Measurements from ENCODE around the gene HMGB3.

HMGB3 gene

GRCh38 chrX:150941580-150941979, 41.6 kb upstream of the HMGB3 start:
- H3K27me3 ChIP-seq (ENCODE audit: insufficient read depth, low read length, poor library complexity): no peaks in the 10 kb centered on the region
- H3K4me2 ChIP-seq (ENCODE audit: insufficient read depth, low read length): no peak overlapping the region
- no peak for TF ChIP-seq CTCF (IDR thresholded peaks at IDR 0.05; ENCODE audit: borderline replicate concordance, extremely low read depth, low read length, poor library complexity, severe bottlenecking)
- TF ChIP-seq EZH2 (IDR thresholded peaks at IDR 0.05; ENCODE audit: borderline replicate concordance, low read depth, low read length, severe bottlenecking): no peak
- H3K36me3 ChIP-seq (ENCODE audit: insufficient read depth, low read length): no peaks in the 10 kb centered on the region
- no peak overlapping the region for H3K9ac ChIP-seq (ENCODE audit: low read depth, low read length)
- H2AFZ ChIP-seq (ENCODE audit: low read depth, low read length): no peak overlapping the region
- H3K9me3 ChIP-seq (ENCODE audit: insufficient read depth, low read length, severe bottlenecking): no peaks in the 10 kb centered on the region
- no peak overlapping the region for H3K4me3 ChIP-seq (ENCODE audit: low read depth in 1 of 2, low read length in 2 of 2)
- no peak overlapping the region for H3K27ac ChIP-seq (ENCODE audit: low read length)
- no peak for ATAC-seq (ENCODE audit: insufficient read depth, low read depth)
- DNase-seq: no peak
- no peaks in the 10 kb centered on the region for H3K4me1 ChIP-seq (ENCODE audit: insufficient read depth, low read length)
- no peaks in the 10 kb centered on the region for H4K20me1 ChIP-seq (ENCODE audit: insufficient read depth, low read length)
- no peaks in the 10 kb centered on the region for H3K79me2 ChIP-seq (ENCODE audit: insufficient read depth, low read length)

GRCh38 chrX:150942942-150943594, 40.1 kb upstream of the HMGB3 start:
- H4K20me1 ChIP-seq (ENCODE audit: insufficient read depth, low read length): no peaks in the 10 kb centered on the region
- no peak overlapping the region for H3K4me2 ChIP-seq (ENCODE audit: insufficient read depth, low read length)
- H3K27ac ChIP-seq (ENCODE audit: low read length): no peak overlapping the region
- H3K36me3 ChIP-seq (ENCODE audit: insufficient read depth, low read length): no peaks in the 10 kb centered on the region
- no peaks in the 10 kb centered on the region for H3K27me3 ChIP-seq (ENCODE audit: insufficient read depth, low read length, poor library complexity)
- H3K4me3 ChIP-seq (ENCODE audit: low read depth in 1 of 2, low read length in 2 of 2): no peak overlapping the region
- no peak for TF ChIP-seq CTCF (IDR thresholded peaks at IDR 0.05; ENCODE audit: borderline replicate concordance, extremely low read depth, low read length, poor library complexity, severe bottlenecking)
- no peak for TF ChIP-seq EZH2 (IDR thresholded peaks at IDR 0.05; ENCODE audit: borderline replicate concordance, low read depth, low read length, severe bottlenecking)
- H3K79me2 ChIP-seq (ENCODE audit: insufficient read depth, low read length): no peaks in the 10 kb centered on the region
- H3K4me1 ChIP-seq (ENCODE audit: insufficient read depth, low read length): no peaks in the 10 kb centered on the region
- H2AFZ ChIP-seq (ENCODE audit: low read depth, low read length): no peak overlapping the region
- H3K9ac ChIP-seq (ENCODE audit: low read depth, low read length): no peak overlapping the region
- ATAC-seq (ENCODE audit: insufficient read depth, low read depth): no peak
- no peak for DNase-seq
- no peaks in the 10 kb centered on the region for H3K9me3 ChIP-seq (ENCODE audit: insufficient read depth, low read length, severe bottlenecking)

- Histone ChIP-seq H3K36me3 (ENCODE audit: insufficient read depth, low read length) (no peaks in the 10 kb centered on the region), H3K4me3 (ENCODE audit: low read depth in 1 of 2, low read length in 2 of 2) (no peak overlapping the region), H2AFZ (ENCODE audit: low read depth, low read length) (no peak overlapping the region), H3K9ac (ENCODE audit: low read depth, low read length) (no peak overlapping the region), H4K20me1 (ENCODE audit: insufficient read depth, low read length) (no peaks in the 10 kb centered on the region), H3K79me2 (ENCODE audit: insufficient read depth, low read length) (no peaks in the 10 kb centered on the region), H3K27me3 (ENCODE audit: insufficient read depth, low read length, poor library complexity) (no peaks in the 10 kb centered on the region), H3K4me2 (ENCODE audit: insufficient read depth, low read length) (no peak overlapping the region), H3K9me3 (ENCODE audit: insufficient read depth, low read length, severe bottlenecking) (no peaks in the 10 kb centered on the region), H3K4me1 (ENCODE audit: insufficient read depth, low read length) (no peaks in the 10 kb centered on the region), H3K27ac (ENCODE audit: low read length) (no peak overlapping the region)
- DNase-seq: no peak
- no peak for TF ChIP-seq EZH2 (IDR thresholded peaks at IDR 0.05; ENCODE audit: borderline replicate concordance, low read depth, low read length, severe bottlenecking)
- no peak for TF ChIP-seq CTCF (IDR thresholded peaks at IDR 0.05; ENCODE audit: borderline replicate concordance, extremely low read depth, low read length, poor library complexity, severe bottlenecking)
- no peak for ATAC-seq (ENCODE audit: insufficient read depth, low read depth)
Observed at GRCh38 chrX:150944233-150944632, 38.9 kb upstream of the HMGB3 start.

All from DND-41 (cell line).